Measurements from ENCODE around the gene NTN5.

Gene NTN5

GRCh38 chr19:48651683-48652048 is 21.2 kb downstream of the NTN5 start:
- in situ Hi-C loops (cut with MboI; ENCODE audit: low sequenced_read_pairs) = no loop called here
- Histone ChIP-seq H3K9me3 (no peaks in the 10 kb centered on the region), H3K27me3 (ENCODE audit: low read depth) (no peaks in the 10 kb centered on the region), H3K4me1 (peaks cover 3% of the 10 kb centered on the region; the same call in 1 of the 2 replicates), H3K36me3 (replicated peaks) (no peaks in the 10 kb centered on the region), H3K4me3 (no peak overlapping the region)
- DNase-seq (ENCODE audit: low spot score in 2 of 2) = no peak

GRCh38 chr19:48650974-48651682 is 21.7 kb downstream of the NTN5 start:
- in situ Hi-C loops (cut with MboI; ENCODE audit: low sequenced_read_pairs) = no loop called here

GRCh38 chr19:48648134-48648533 is 24.7 kb downstream of the NTN5 start:
- in situ Hi-C loops (cut with MboI; ENCODE audit: low sequenced_read_pairs) = loop anchor here (5.0 to 10.0 kb wide), 2 partner anchors 189 to 317 kb away; partner anchors contain the start of genes FTL and HSD17B14
- Histone ChIP-seq H3K4me1 (peaks cover 15% of the 10 kb centered on the region), H3K36me3 (replicated peaks) (no peaks in the 10 kb centered on the region), H3K27me3 (ENCODE audit: low read depth) (no peaks in the 10 kb centered on the region), H3K4me3 (no peak overlapping the region), H3K9me3 (no peaks in the 10 kb centered on the region)
- DNase-seq (ENCODE audit: low spot score in 2 of 2) = no peak

More at GRCh38 chr19:48650974-48651682, 21.7 kb downstream of the NTN5 start:
- DNase-seq (ENCODE audit: low spot score in 2 of 2) = no peak
- H3K27me3 ChIP-seq (ENCODE audit: low read depth) = no peaks in the 10 kb centered on the region
- no peaks in the 10 kb centered on the region for H3K36me3 ChIP-seq (replicated peaks)
- no peaks in the 10 kb centered on the region for H3K9me3 ChIP-seq
- H3K4me3 ChIP-seq = no peak overlapping the region
- peaks cover 4% of the 10 kb centered on the region for H3K4me1 ChIP-seq

GRCh38 chr19:48646722-48647216 is 26.0 kb downstream of the NTN5 start:
- H3K4me1 ChIP-seq = peaks cover 15% of the 10 kb centered on the region
- in situ Hi-C loops (cut with MboI; ENCODE audit: low sequenced_read_pairs) = loop anchor here (5.0 to 10.0 kb wide), 2 partner anchors 191 to 318 kb away; partner anchors contain the start of genes FTL and HSD17B14
- no peak for DNase-seq (ENCODE audit: low spot score in 2 of 2)
- no peaks in the 10 kb centered on the region for H3K27me3 ChIP-seq (ENCODE audit: low read depth)
- H3K9me3 ChIP-seq = no peaks in the 10 kb centered on the region
- H3K4me3 ChIP-seq = peak overlapping the region; percentile 40
- no peaks in the 10 kb centered on the region for H3K36me3 ChIP-seq (replicated peaks)

- H3K9me3 ChIP-seq = no peaks in the 10 kb centered on the region
- in situ Hi-C loops (cut with MboI; ENCODE audit: low sequenced_read_pairs) = loop anchor here (5.0 to 10.0 kb wide), 2 partner anchors 191 to 319 kb away; partner anchors contain the start of genes FTL and HSD17B14
- H3K4me3 ChIP-seq = peak within 1 kb of the TSS; percentile 40
- DNase-seq (ENCODE audit: low spot score in 2 of 2) = peak; percentile 88 to 97
- H3K27me3 ChIP-seq (ENCODE audit: low read depth) = no peaks in the 10 kb centered on the region
- no peaks in the 10 kb centered on the region for H3K36me3 ChIP-seq (replicated peaks)
- H3K4me1 ChIP-seq = peaks cover 15% of the 10 kb centered on the region
These were observed 26.7 kb downstream of the NTN5 start, which contains the start of gene CA11 for GRCh38 chr19:48646001-48646721. TSS of gene CA11 (minus strand) at chr19:48646187. CDS start at chr19:48645632, 555 bp downstream.

- DNase-seq (ENCODE audit: low spot score in 2 of 2) = peak in 1 of 2 experiments; percentile 47
- H3K4me1 ChIP-seq = peaks cover 15% of the 10 kb centered on the region
- no peaks in the 10 kb centered on the region for H3K9me3 ChIP-seq
- H3K27me3 ChIP-seq (ENCODE audit: low read depth) = no peaks in the 10 kb centered on the region
- in situ Hi-C loops (cut with MboI; ENCODE audit: low sequenced_read_pairs) = loop anchor here (5.0 to 10.0 kb wide), 2 partner anchors 192 to 319 kb away; partner anchors contain the start of genes FTL and HSD17B14
- peak overlapping the region; percentile 40 for H3K4me3 ChIP-seq
- H3K36me3 ChIP-seq (replicated peaks) = no peaks in the 10 kb centered on the region
These were observed 27.2 kb downstream of the NTN5 start for GRCh38 chr19:48645620-48646000.

- in situ Hi-C loops (cut with MboI; ENCODE audit: low sequenced_read_pairs) = loop anchor here (5.0 to 10.0 kb wide), 2 partner anchors 192 to 320 kb away; partner anchors contain the start of genes FTL and HSD17B14
- H3K27me3 ChIP-seq (ENCODE audit: low read depth) = no peaks in the 10 kb centered on the region
- peak overlapping the region; percentile 40 for H3K4me3 ChIP-seq
- DNase-seq (ENCODE audit: low spot score in 2 of 2) = peak; percentile 78 to 86
- H3K4me1 ChIP-seq = peaks cover 15% of the 10 kb centered on the region
- no peaks in the 10 kb centered on the region for H3K36me3 ChIP-seq (replicated peaks)
- no peaks in the 10 kb centered on the region for H3K9me3 ChIP-seq
These were observed 27.8 kb downstream of the NTN5 start for GRCh38 chr19:48644839-48645619.

GRCh38 chr19:48644355-48644754 is 28.5 kb downstream of the NTN5 start:
- in situ Hi-C loops (cut with MboI; ENCODE audit: low sequenced_read_pairs) = loop anchor here (10.0 kb wide), 1 partner anchor 320 kb away; the partner anchor contains the start of gene FTL
- Histone ChIP-seq H3K4me1 (peaks cover 15% of the 10 kb centered on the region), H3K9me3 (no peaks in the 10 kb centered on the region), H3K4me3 (peak overlapping the region; percentile 40), H3K27me3 (ENCODE audit: low read depth) (no peaks in the 10 kb centered on the region), H3K36me3 (replicated peaks) (no peaks in the 10 kb centered on the region)
- DNase-seq (ENCODE audit: low spot score in 2 of 2) = no peak

- in situ Hi-C loops (cut with MboI; ENCODE audit: low sequenced_read_pairs) = loop anchor here (10.0 kb wide), 1 partner anchor 322 kb away; the partner anchor contains the start of gene FTL
- no peaks in the 10 kb centered on the region for H3K9me3 ChIP-seq
- no peaks in the 10 kb centered on the region for H3K27me3 ChIP-seq (ENCODE audit: low read depth)
- DNase-seq (ENCODE audit: low spot score in 2 of 2) = no peak
- peaks cover 21% of the 10 kb centered on the region for H3K4me1 ChIP-seq
- no peak overlapping the region for H3K4me3 ChIP-seq
- no peaks in the 10 kb centered on the region for H3K36me3 ChIP-seq (replicated peaks)
These were observed 30.0 kb downstream of the NTN5 start for GRCh38 chr19:48642862-48643261.

- in situ Hi-C loops (cut with MboI; ENCODE audit: low sequenced_read_pairs) = loop anchor here (10.0 kb wide), 1 partner anchor 323 kb away; the partner anchor contains the start of gene FTL
- DNase-seq (ENCODE audit: low spot score in 2 of 2) = no peak
- Histone ChIP-seq H3K36me3 (replicated peaks) (peaks cover under 1% of the 10 kb centered on the region; the same call in 1 of the 2 replicates), H3K27me3 (ENCODE audit: low read depth) (no peaks in the 10 kb centered on the region), H3K4me1 (peaks cover 21% of the 10 kb centered on the region), H3K9me3 (peaks cover 2% of the 10 kb centered on the region; the same call in 1 of the 2 replicates), H3K4me3 (no peak overlapping the region)
These were observed 31.0 kb downstream of the NTN5 start for GRCh38 chr19:48641850-48642249.

- Histone ChIP-seq H3K27me3 (ENCODE audit: low read depth) (no peaks in the 10 kb centered on the region), H3K4me1 (peaks cover 14% of the 10 kb centered on the region), H3K9me3 (peaks cover 2% of the 10 kb centered on the region; the same call in 1 of the 2 replicates), H3K4me3 (no peak overlapping the region), H3K36me3 (replicated peaks) (peaks cover 3% of the 10 kb centered on the region; the same call in 1 of the 2 replicates)
- in situ Hi-C loops (cut with MboI; ENCODE audit: low sequenced_read_pairs) = loop anchor here (10.0 kb wide), 1 partner anchor 325 kb away; the partner anchor contains the start of gene FTL
- no peak for DNase-seq (ENCODE audit: low spot score in 2 of 2)
These were observed 33.1 kb downstream of the NTN5 start for GRCh38 chr19:48639483-48640375.

GRCh38 chr19:48638831-48639381 is 33.9 kb downstream of the NTN5 start:
- peaks cover 21% of the 10 kb centered on the region for H3K4me1 ChIP-seq
- H3K4me3 ChIP-seq = no peak overlapping the region
- H3K36me3 ChIP-seq (replicated peaks) = peaks cover 3% of the 10 kb centered on the region; the same call in 1 of the 2 replicates
- H3K9me3 ChIP-seq = peaks cover 2% of the 10 kb centered on the region; the same call in 1 of the 2 replicates
- in situ Hi-C loops (cut with MboI; ENCODE audit: low sequenced_read_pairs) = no loop called here
- H3K27me3 ChIP-seq (ENCODE audit: low read depth) = no peaks in the 10 kb centered on the region
- DNase-seq (ENCODE audit: low spot score in 2 of 2) = peak in 1 of 2 experiments; percentile 42
